Measurements from ENCODE around the gene NOXO1.

The NOXO1 gene

DNA sequence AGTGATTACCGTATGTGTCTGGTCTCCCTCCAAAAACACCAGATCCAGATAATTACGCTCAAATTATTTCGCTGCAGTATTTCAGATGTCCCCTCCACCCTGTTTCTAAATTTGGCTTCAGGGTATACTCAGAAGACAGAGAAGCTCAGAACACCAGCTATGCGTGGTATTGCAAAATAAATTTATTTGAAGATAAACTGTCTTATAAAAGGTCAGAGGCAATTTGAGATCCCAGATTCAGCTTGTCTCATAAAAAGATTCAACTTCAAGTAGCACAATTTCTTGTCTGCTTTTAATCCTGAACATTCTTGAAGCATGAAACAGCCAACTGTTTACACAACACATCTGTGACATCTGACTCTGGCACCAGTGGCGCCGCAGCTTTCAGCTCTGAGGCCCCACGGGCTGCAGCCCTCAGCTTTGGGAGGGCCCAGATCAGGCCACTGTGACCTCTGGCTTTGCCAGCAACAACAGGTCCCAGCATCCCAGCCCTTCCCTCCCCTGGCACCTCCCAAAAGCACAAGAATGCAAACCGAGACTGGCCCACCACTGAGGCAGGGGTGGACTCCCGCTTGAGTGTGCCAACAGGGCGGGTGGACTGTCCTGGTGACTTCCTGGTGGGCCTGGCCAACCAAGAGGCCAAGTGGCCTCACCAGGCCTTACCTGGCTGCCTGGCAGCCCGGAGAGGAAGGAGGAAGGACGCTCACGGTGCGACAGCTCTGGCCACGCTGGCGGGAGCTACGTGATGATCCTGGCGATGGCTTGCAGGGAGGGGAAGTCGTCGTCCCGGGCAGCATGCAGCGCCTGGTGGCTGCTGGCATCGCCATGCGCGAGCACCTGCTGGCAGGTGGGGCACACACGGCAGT, 16.5 kb upstream of the NOXO1 start:
- H3K4me3 ChIP-seq (replicated peaks; ENCODE audit: low read depth, low read length) = no peak overlapping the region
- TF ChIP-seq, protein P1, sequence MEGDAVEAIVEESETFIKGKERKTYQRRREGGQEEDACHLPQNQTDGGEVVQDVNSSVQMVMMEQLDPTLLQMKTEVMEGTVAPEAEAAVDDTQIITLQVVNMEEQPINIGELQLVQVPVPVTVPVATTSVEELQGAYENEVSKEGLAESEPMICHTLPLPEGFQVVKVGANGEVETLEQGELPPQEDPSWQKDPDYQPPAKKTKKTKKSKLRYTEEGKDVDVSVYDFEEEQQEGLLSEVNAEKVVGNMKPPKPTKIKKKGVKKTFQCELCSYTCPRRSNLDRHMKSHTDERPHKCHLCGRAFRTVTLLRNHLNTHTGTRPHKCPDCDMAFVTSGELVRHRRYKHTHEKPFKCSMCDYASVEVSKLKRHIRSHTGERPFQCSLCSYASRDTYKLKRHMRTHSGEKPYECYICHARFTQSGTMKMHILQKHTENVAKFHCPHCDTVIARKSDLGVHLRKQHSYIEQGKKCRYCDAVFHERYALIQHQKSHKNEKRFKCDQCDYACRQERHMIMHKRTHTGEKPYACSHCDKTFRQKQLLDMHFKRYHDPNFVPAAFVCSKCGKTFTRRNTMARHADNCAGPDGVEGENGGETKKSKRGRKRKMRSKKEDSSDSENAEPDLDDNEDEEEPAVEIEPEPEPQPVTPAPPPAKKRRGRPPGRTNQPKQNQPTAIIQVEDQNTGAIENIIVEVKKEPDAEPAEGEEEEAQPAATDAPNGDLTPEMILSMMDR (IDR thresholded peaks at IDR 0.05; ENCODE audit: low read depth, low read length, missing control alignments) = no peak

DNA sequence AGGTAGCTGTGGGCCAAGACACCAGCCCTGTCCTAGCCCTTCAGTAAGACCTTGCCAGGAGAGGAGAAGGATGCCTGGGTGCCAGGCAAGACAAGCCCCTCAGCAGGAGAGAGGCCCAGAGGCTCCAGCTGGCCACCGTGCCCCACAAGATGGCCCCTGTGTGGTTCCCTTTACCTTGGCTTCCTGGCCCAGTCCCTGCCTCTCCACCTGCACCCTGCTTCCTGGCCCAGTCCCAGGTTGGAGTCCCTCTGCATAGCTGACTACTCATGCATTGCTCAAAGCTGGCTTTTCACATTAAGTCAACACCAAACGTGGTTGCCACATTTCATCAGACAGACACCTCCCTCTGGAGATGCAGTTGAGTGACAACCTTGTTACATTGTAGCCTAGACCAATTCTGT, 12.5 kb upstream of the NOXO1 start:
- TF ChIP-seq, protein P1 (IDR thresholded peaks at IDR 0.05; ENCODE audit: low read depth, low read length, missing control alignments) = no peak
- no peak for DNase-seq (ENCODE audit: extremely low read depth, low read depth)
- H3K4me3 ChIP-seq (replicated peaks; ENCODE audit: low read depth, low read length) = no peak overlapping the region

More for the DNA sequence above, 16.5 kb upstream of the NOXO1 start:
- DNase-seq (ENCODE audit: extremely low read depth, low read depth) = no peak

DNA sequence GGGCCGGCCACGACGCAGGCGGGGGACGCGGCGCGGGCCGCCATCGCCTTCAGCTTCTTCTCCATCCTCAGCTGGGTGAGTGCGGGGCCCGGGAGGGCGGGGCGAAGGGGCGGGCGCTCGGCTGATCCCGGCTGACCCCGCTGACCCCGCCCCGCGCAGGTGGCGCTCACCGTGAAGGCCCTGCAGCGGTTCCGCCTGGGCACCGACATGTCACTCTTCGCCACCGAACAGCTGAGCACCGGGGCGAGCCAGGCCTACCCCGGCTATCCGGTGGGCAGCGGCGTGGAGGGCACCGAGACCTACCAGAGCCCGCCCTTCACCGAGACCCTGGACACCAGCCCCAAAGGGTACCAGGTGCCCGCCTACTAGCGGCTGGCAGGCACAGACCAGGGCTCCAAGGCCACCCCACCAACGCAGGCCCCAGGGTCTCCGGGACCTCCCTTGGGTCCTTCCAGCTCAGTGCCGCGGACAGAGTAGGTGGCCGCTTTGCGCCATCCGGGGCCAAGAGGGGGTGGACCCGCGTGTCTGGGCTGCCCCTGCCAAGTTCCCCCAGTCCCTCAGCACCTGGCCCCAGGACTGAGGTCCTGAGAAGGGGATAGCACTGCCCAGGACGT, 11.5 kb upstream of the NOXO1 start:
- no peak for DNase-seq (ENCODE audit: extremely low read depth, low read depth)
- no peak overlapping the region for H3K4me3 ChIP-seq (replicated peaks; ENCODE audit: low read depth, low read length)
- TF ChIP-seq, protein P1 (IDR thresholded peaks at IDR 0.05; ENCODE audit: low read depth, low read length, missing control alignments) = no peak

DNA sequence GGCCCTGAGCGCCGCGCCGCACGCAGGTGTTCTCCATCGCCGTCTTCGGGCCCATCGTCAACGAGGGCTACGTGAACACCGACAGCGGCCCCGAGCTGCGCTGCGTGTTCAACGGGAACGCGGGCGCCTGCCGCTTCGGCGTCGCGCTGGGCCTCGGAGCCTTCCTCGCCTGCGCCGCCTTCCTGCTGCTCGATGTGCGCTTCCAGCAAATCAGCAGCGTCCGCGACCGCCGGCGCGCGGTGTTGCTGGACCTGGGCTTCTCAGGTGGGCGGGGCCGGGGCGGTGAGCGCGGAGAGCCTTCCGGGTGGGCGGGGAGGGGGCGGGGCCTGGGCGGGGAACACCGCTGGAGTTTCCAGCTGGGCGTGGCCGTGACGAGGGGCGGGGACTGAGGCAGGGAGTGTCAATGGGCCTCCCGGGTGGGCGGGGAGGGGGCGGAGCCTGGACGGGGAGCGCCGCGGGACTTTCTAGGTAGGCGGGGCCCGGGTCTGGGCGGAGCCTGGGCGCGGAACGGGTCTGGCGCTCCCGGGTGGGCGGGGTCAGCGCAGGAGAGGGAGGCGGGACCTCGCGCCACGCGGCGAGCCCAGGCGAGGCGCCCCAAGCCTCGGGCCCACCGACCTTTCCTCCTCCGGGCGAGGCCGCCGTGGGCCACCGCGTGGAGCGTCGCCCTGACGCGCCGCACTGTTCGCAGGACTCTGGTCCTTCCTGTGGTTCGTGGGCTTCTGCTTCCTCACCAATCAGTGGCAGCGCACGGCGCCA, 10.9 kb upstream of the NOXO1 start:
- TF ChIP-seq, protein P1 (IDR thresholded peaks at IDR 0.05; ENCODE audit: low read depth, low read length, missing control alignments) = no peak
- H3K4me3 ChIP-seq (replicated peaks; ENCODE audit: low read depth, low read length) = no peak overlapping the region
- DNase-seq (ENCODE audit: extremely low read depth, low read depth) = no peak

DNA sequence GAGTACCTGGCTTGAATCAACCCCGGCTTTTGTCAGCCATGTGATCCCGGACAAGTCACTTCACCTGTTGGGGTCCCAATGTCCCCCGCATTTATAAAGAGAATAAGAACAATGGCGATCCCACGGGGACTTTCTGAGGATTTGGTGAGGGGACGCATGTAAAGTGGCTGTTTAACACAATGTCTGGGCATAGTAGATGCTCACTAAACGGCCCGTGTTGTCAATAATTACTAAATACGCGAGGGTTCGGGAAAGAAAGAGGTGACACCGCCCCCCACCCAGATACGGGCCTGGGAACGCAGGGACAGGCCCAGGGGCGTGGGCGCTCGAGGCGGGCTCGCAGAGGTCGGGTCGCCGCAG, 10.3 kb upstream of the NOXO1 start:
- H3K4me3 ChIP-seq (replicated peaks; ENCODE audit: low read depth, low read length) = no peak overlapping the region
- DNase-seq (ENCODE audit: extremely low read depth, low read depth) = no peak
- TF ChIP-seq, protein P1 (IDR thresholded peaks at IDR 0.05; ENCODE audit: low read depth, low read length, missing control alignments) = no peak

DNA sequence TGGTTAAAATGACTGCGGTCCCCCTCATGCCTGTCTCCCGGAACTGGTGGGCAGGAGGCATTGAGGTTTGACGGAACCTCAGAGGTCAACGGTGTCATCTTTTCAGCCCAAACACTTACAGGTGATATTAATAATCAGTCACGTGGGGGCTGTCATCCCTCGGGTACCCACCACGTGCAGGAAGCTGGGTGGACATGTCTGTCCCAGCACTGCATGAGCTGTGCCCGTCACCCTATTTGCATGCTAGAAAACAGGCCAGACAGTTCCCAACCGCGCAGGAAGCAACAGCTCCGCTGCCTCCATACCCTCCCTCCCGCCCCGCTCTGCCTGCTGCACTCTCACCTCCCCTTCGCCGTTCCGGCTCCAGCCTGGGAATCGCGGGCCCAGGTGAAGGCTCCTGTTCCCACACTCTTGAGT, 9.9 kb upstream of the NOXO1 start:
- no peak for DNase-seq (ENCODE audit: extremely low read depth, low read depth)
- H3K4me3 ChIP-seq (replicated peaks; ENCODE audit: low read depth, low read length) = no peak overlapping the region
- TF ChIP-seq, protein P1 (IDR thresholded peaks at IDR 0.05; ENCODE audit: low read depth, low read length, missing control alignments) = no peak
